ENCODE measurements around the gene RAB11B.
"Not testable (repeated sequence)": the region's sequence is repeated elsewhere in the genome, so short reads cannot be mapped to it uniquely, and the experiment has no call there.

Gene RAB11B

DNA sequence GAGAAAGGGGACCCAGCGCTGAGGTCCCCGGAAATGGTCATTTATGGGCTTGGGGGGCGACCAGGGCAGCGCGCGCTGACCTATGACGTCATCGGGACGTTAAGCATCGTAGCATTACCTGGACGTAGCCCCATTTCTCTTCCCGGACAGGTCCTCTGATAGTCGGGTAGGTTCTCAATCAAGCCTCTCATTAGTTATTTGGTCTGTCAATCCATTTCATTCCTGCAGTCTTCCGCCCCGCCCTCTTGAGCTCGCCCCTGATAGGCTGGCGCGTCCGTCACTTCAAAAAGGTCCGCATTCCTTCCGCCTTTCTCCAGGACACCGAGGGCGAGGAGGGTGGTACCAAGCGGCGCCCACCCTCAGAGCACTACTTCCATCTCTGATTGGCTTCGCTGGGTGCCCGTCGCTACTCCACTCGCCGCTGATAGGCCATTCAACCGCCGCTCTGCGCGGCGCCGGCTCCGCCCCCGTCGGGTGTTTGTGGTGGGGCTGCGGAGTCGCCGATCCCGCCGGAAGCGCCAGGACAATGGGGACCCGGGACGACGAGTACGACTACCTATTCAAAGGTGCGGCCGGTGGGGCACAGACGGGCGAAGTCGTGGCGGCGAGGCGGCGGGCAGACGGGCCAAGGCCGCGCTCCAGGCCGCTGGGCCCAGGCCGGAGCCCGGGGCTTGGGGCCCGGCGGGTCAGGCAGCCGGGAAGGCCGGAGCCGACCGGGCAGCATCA lies at the start of gene RAB11B:
TSS of gene RAB11B (plus strand) at position 470 of the 726 bp plus-strand sequence. CDS start at position 527, 57 bp downstream.
- peaks cover 9% of the 10 kb centered on the region for H3K36me3 ChIP-seq
- peak; percentile 99 for DNase-seq
- peak within 1 kb of the TSS; percentile 99 for H3K27ac ChIP-seq
- TF ChIP-seq, protein P1, sequence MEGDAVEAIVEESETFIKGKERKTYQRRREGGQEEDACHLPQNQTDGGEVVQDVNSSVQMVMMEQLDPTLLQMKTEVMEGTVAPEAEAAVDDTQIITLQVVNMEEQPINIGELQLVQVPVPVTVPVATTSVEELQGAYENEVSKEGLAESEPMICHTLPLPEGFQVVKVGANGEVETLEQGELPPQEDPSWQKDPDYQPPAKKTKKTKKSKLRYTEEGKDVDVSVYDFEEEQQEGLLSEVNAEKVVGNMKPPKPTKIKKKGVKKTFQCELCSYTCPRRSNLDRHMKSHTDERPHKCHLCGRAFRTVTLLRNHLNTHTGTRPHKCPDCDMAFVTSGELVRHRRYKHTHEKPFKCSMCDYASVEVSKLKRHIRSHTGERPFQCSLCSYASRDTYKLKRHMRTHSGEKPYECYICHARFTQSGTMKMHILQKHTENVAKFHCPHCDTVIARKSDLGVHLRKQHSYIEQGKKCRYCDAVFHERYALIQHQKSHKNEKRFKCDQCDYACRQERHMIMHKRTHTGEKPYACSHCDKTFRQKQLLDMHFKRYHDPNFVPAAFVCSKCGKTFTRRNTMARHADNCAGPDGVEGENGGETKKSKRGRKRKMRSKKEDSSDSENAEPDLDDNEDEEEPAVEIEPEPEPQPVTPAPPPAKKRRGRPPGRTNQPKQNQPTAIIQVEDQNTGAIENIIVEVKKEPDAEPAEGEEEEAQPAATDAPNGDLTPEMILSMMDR (IDR thresholded peaks at IDR 0.05; ENCODE audit: low read depth, low read length), result no peak
- H3K9me3 ChIP-seq (ENCODE audit: severe bottlenecking), result no peaks in the 10 kb centered on the region
- H3K27me3 ChIP-seq (ENCODE audit: insufficient read depth, low read depth, severe bottlenecking), result no peaks in the 10 kb centered on the region
- H3K4me3 ChIP-seq (ENCODE audit: low read depth, low read length), result peak within 1 kb of the TSS; percentile 60

DNA sequence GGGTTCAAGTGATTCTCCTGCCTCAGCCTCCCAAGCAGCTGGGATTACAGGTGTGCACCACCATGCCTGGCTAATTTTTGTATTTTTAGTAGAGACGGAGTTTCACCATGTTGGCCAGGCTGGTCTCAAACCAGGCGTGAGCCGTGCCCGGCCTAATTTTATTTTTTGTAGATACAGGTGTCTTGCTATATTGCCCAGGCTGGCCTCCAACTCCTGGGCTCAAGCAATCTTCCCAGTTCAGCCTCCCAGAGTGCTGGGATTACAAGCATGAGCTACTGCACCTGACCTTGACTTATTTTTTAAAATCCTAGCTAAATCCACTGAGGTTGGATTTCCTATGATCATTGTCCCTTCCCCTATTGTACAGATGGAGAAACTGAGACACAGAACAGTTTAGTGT lies 48.7 kb upstream of the RAB11B start:
- not testable (repeated sequence) for H3K27ac ChIP-seq; H3K36me3 ChIP-seq; H3K27me3 ChIP-seq (ENCODE audit: insufficient read depth, low read depth, severe bottlenecking); H3K4me3 ChIP-seq (ENCODE audit: low read depth, low read length); DNase-seq; H3K9me3 ChIP-seq (ENCODE audit: severe bottlenecking)

DNA sequence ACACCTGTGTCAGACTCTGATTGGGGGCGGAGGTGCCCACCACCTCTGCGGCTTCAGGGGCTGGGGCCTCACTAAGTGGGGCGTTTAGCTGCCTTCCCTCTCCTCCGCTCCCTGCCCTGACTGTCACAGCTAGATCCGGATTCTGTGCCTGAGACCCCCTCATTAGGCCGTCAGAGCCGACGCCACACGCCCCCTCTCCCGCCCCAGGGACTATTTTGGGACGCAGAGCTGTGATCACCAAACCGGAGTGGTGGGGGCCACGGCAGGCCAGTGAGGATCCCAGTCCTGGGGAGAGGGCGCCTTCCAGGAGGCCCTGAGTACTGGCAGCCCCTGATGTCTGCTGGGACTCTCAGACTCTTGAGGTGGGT lies 47.9 kb upstream of the RAB11B start:
- H3K9me3 ChIP-seq (ENCODE audit: severe bottlenecking), result no peaks in the 10 kb centered on the region
- TF ChIP-seq, protein P1 (IDR thresholded peaks at IDR 0.05; ENCODE audit: low read depth, low read length), result no peak
- DNase-seq, result no peak

DNA sequence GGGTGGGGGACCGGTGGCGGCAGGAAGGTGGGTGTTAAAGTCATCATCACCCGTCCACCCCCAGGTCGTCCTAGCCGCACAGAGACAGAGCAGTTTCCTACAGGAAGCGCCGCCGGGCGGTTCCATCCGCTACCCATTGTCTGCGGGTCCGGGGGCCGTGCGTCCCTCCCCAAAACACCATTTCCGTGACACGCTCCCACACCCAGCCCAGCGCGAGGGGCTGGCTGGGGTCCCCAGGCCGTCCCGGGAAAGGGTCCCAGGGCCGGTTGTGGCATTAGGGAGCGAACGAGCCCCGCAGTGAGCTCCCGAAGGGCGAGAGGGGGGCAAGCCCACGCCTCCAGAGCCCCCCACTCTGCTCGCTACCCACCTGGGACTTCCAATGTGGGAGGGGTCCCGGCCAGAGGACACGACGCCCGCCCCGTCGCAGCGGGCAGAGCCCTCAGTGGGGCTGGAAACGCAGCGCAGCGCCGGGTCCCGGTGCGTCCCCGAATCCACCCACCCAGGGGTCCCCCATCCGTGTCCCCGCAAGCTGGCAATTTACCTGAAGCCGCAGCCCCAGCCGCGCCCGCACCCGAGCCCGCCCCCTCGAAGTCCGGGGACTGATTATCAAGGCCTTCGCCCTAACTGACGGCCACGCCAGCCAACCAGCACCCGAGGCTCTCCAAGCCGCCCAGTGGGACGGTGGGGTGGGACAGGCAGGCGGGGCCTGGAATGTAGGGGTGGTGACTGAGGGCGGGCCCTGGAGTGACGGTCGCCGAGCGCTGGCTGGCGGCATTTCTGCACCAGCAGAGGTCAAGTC lies 47.3 kb upstream of the RAB11B start, which contains the start of gene KANK3:
TSS of gene KANK3 (minus strand) at position 579 of the 799 bp plus-strand sequence. CDS start 5,434 bp downstream, outside the sequence.
- H3K27ac ChIP-seq, result no peak within 1 kb of the TSS
- no peaks in the 10 kb centered on the region for H3K36me3 ChIP-seq
- H3K27me3 ChIP-seq (ENCODE audit: insufficient read depth, low read depth, severe bottlenecking), result peaks cover 4% of the 10 kb centered on the region
- peak; percentile 98 for DNase-seq
- no peaks in the 10 kb centered on the region for H3K9me3 ChIP-seq (ENCODE audit: severe bottlenecking)
- TF ChIP-seq, protein P1 (IDR thresholded peaks at IDR 0.05; ENCODE audit: low read depth, low read length), result no peak
- peak within 1 kb of the TSS; percentile 62 for H3K4me3 ChIP-seq (ENCODE audit: low read depth, low read length)

More for the DNA sequence above, 47.9 kb upstream of the RAB11B start:
- Histone ChIP-seq H3K36me3 (no peaks in the 10 kb centered on the region), H3K27ac (no peak overlapping the region), H3K27me3 (ENCODE audit: insufficient read depth, low read depth, severe bottlenecking) (peaks cover 4% of the 10 kb centered on the region), H3K4me3 (ENCODE audit: low read depth, low read length) (no peak overlapping the region)

DNA sequence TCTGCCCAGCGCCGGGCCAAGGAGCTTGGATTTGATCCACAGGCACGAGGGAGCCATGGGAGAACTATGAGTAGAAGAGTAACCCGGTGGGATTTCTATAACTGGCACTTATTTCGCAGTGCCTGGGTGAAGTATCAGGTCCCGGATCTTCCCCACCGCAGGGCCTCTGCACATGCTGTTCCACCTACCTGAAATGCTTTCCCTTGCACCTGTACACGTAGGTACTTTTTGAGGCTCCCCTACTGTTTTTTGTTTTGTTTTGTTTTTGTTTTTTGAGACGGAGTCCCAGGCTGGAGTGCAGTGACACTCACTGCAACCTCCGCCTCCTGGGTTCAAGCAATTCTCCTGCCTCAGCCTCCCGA lies 46.7 kb upstream of the RAB11B start:
- H3K4me3 ChIP-seq (ENCODE audit: low read depth, low read length), result no peak overlapping the region
- TF ChIP-seq, protein P1 (IDR thresholded peaks at IDR 0.05; ENCODE audit: low read depth, low read length), result no peak
- no peak for DNase-seq

DNA sequence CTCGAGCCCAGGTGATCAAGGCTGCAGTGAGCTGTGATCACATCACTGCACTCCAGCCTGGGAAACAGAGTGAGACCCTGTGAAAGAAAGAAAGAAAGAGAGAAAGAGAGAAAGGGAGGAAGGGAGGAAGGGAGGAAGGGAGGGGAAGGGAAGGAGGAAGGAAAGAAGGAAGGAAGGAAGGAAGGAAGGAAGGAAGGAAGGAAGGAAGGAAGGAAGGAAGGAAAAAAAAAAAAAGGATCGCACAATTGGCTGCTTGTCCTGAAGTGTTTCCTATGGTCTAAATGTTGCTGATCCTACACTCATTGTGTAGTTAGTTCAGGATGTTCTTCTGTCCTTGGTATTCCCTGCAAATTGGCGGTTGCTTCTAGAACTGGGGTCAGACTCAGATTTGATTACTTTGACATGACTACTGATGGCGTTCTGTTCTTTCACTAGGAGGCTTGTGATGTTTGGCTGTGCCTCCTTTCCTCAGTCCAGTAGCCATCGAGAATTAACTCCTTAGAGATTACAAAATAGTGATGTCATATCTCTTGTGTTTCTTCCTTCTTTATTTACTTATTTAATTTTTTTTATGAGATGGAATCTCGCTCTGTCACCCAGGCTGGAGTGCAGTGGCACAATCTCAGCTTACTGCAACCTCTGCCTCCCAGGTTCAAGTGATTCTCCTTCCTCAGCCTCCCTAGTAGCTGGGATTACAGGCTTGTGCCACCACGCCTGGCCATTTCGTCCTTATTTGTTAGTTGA lies 40.4 kb upstream of the RAB11B start:
- H3K4me3 ChIP-seq (ENCODE audit: low read depth, low read length); DNase-seq; H3K27ac ChIP-seq: not testable (repeated sequence)

More for the DNA sequence above, 46.7 kb upstream of the RAB11B start:
- no peak overlapping the region for H3K27ac ChIP-seq
- H3K9me3 ChIP-seq (ENCODE audit: severe bottlenecking), result no peaks in the 10 kb centered on the region
- H3K36me3 ChIP-seq, result no peaks in the 10 kb centered on the region
- H3K27me3 ChIP-seq (ENCODE audit: insufficient read depth, low read depth, severe bottlenecking), result peaks cover 4% of the 10 kb centered on the region

More for the DNA sequence above, 40.4 kb upstream of the RAB11B start:
- H3K9me3 ChIP-seq (ENCODE audit: severe bottlenecking); H3K27me3 ChIP-seq (ENCODE audit: insufficient read depth, low read depth, severe bottlenecking); H3K36me3 ChIP-seq: not testable (repeated sequence)

Data from WERI-Rb-1 (cell line).